Myocyte (in vitro differentiated cells): ENCODE results near the gene INSC. TPM values are rescaled to one million over a fixed set of nuclear protein-coding genes. Genes with fewer than 3 reads are reported as not detected.

ENCODE experiments used
- DNase-seq: peaks from one replicate; pipeline ENCODE4 v3.0.0-alpha.2; 2012; ENCODE audit warnings: low read depth
- total RNA-seq: library from RNA; depleted of rRNA; stranded (reverse); fragments of >200 nt; gene quantifications from 2 replicates; pipeline ENCODE4 v1.2.3, GENCODE V29; 2014

The INSC gene
- total RNA-seq, 1 donor from 2014 or later = not detected

DNA sequence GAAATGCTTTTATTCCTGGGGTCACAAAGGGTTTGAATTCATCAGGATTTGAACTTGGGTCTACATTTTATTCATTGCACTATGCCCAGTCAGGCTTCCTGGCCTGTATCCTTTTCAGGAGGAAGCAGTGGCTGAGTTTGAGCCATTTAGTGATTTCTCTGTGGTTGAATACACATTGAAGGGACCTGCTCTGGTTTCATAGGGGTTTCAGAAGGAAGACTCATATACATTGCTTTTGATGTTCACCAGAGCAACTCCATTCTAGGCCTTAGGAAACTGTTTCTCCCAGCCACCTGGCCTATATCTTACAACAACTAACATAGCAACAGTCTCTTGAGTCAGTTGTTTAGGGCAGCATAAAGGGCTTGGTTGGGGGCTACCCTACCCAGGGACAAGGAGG lies 165.7 kb downstream of the INSC start:
- DNase-seq = no peak

GRCh38 chr11:15282754-15283153 lies 168.0 kb downstream of the INSC start:
- no peak for DNase-seq

DNA sequence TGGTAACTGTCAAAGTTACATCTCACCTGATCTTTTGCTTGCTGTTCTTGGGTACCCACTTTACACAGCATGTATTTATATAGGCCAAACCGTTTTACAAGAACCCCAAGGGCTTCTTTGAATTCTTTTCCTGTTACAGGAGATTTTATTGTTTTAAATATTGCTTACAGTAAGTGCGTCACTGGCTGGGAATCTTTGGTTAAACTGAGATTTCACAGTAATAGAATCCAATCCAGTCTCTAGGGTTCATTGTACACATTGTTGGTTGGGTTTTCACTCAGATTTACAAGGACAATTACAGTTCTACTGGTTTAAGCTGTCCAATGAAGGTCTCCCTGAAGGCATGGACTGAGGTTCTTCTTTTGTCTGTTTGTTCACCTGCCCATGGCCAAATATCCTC lies 171.7 kb downstream of the INSC start:
- DNase-seq = no peak

- DNase-seq = no peak
These were observed 174.1 kb downstream of the INSC start for GRCh38 chr11:15288863-15289262.

- DNase-seq = no peak
These were observed 175.0 kb downstream of the INSC start for GRCh38 chr11:15289723-15290122.

- DNase-seq = peak; percentile 2
These were observed 177.2 kb downstream of the INSC start for GRCh38 chr11:15291885-15292284.

GRCh38 chr11:15293975-15294620 lies 179.4 kb downstream of the INSC start:
- DNase-seq = no peak

GRCh38 chr11:15295695-15296094 lies 181.0 kb downstream of the INSC start:
- no peak for DNase-seq

Other genes starting within 250 kb of the INSC start
- 7.2 and 8.8 TPM in 2 replicates for gene CYP2R1, start 222.7 kb upstream of the INSC start, total RNA-seq
- gene CALCA, start 142.6 kb upstream of the INSC start, total RNA-seq = not detected in 2 replicates
- gene CALCB, start 41.3 kb upstream of the INSC start, total RNA-seq = not detected in 2 replicates